Dedifferentiated amniotic fluid mesenchymal stem cell (primary cell): Measurements from ENCODE around the gene MYO15B.
"Not testable (repeated sequence)": the region's sequence is repeated elsewhere in the genome, so short reads cannot be mapped to it uniquely, and the experiment has no call there.

Source experiments
- DNase-seq: peaks from one replicate; pipeline ENCODE4 v3.0.0-alpha.2; 2016; ENCODE audit errors: extremely low spot score

The MYO15B gene

DNA sequence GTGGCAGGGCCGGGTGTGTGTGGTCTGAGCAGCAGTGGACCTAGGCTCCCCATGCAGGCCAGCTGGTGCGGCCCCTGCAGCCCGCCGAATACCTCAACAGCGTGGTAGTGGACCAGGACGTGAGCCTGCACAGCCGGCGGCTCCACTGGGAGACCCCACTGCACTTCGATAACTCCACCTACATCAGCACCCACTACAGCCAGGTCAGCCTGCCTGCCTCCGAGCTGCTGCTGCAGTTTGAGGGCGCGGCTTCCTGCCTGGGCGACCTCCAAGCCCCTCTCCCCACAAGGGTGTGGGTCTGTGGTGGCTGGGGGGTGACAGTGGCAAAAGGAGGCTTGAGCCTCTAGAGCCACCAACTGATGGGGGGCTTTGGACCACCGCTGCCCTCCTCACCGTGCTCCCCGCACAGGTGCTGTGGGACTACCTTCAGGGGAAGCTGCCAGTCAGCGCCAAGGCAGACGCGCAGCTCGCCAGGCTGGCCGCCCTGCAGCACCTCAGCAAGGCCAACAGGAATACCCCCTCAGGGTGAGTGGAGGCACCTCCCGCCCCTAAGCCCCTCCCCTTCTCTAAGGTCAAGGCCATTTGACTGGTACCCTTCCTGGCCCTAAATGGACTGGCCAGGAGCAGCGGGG lies 37.2 kb downstream of the MYO15B start:
- no peak for DNase-seq

DNA sequence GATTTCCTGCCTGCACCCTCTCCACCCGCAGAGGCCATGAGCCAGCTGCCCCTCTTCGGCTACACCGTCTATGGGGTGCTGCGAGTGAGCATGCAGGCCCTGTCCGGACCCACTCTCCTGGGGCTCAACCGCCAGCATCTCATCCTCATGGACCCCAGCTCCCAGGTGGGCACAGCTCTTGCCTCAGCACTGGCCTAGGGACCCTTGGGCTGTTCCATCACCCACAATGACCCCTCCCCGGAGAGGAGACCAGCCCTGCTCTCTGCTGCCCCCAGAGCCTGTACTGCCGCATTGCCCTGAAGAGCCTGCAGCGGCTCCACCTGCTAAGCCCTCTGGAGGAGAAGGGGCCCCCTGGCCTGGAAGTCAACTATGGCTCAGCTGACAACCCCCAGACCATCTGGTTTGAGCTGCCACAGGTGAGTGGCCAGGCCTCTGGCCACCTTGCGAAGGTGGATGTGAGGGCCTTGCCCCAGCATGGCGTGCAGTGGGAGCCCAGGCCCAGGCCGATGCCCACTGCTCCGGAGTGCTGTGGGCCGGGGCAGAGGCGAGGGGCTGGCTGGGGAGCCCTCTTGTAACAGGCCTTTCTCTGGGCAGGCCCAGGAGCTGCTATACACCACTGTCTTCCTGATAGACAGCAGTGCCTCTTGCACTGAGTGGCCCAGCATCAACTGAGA lies 38.4 kb downstream of the MYO15B start:
- no peak for DNase-seq

DNA sequence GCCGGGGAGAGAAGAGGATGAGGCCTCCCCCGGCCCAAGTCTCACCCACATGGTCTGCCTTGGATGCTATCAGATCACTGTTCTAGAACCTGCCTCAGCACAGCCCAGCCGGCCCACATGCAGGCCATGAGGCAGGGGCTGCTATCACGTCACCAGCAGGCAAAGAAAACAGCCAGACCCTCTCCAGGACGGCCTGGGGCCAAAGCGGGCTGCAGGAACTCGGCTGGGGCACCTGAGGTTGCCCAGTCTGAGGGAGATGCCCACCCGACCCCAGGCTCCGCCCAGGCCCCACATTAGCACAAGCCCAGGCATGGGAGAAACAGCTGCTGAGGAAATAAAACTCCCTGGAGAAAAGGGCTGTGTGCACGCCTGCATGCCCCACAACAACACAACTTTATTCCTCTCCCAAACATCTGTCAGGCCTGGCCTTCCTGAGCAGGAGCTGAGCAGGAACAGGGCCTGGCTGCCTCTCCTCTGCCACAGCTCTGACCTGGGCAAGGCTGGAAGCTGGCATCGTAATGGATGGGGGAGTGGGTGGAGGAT lies 39.0 kb downstream of the MYO15B start:
- DNase-seq: no peak

DNA sequence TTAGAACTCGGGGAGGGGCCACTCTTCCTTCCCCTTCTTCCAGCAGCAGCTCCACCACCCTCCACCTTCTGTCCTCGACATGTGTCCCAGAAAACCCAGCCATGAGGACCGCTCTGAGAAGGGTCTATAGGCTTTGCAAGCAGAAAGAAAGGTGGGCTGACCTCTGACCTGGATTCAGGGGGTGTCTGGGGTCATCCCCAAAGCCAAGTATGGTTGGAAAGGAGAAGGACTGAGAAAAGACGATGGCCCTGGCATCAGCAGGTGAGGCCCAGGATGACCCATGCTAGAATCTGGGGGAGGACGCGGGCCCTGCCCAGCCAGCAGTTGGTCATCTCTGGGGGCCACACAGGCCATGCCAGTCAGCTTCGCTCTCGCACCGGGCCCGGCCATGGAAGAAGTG lies 39.5 kb downstream of the MYO15B start:
- DNase-seq: no peak

DNA sequence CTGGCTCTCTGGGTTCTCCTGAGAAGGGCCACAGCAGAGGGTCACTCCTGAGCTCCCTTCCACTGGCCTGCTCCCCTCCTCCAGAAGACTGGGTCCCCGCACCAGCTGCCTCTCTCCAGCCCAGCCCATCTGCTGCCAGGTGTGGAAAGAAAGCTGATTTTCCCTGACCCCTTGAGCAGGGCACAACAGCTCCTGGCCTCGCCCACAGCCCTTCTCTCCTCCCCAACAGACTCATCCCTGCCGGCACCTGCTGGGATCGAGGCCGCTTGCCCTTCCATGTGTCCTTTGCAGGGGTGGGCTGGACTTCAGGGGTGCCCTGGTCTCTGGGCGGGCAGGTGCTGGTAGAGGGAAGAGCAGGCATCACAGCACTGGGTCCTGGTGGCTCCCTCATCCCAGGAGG lies 40.8 kb downstream of the MYO15B start:
- DNase-seq: no peak

DNA sequence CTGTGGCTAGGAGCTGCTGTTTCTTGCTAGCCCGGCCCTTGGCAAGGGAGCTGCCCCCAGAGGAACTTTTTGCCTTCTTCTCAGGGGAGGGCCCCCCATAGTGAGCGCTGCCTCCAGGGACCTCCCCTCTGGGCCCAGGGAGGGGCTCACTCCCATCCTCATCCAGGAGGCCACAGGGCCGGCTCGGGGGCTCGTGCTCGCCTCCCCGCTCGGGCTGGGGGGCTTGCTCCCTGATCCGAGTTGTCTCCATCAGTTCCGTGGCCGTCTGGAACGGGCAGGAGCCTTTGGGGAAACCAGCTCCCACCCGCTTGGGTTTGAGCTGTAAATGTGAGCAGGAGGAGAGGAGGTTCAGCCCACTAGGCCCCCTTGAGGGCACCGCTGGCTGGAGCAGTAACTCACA lies 41.6 kb downstream of the MYO15B start:
- DNase-seq: no peak

DNA sequence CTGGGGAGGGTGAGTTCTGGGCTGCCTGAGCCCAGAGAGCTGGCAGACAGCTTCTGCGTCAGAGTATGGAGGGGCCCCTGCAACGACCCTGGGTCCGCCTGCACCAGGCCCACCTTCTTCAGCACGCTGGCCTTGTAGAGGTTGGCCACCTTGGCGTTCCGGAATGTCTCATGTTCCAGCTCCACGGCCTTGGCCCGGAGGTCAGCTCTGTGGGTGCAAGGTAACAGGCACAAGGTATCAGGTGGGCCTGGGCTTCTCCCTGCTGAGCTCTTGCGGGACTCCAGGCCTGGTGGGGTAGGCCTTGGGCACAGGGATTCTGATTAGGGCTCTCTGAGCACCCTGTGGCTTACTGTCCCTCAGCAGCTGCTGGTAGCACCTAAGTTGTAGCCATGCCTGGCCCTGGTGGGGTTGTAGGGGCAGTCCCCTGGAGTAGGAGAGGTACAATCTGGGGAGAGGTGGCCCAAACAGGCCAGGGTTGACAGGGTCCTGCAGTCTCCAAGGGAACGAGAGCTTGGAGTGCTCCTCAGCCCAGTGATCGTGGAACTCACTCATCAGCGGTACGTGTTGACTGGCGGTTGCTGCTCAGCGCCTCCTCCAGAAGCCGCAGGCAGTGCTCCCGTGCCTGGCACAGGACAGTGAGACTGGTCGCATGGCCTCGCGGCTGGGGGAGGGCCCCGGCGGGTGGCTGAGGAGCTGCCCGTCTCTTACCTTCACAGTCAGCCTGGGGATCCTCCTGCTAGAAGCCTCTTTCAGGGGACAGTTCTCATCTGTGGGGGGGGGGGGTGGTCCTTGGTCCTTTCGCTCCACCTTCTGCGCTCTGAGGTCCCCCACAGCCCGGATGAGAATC lies 42.7 kb downstream of the MYO15B start:
- no peak for DNase-seq

DNA sequence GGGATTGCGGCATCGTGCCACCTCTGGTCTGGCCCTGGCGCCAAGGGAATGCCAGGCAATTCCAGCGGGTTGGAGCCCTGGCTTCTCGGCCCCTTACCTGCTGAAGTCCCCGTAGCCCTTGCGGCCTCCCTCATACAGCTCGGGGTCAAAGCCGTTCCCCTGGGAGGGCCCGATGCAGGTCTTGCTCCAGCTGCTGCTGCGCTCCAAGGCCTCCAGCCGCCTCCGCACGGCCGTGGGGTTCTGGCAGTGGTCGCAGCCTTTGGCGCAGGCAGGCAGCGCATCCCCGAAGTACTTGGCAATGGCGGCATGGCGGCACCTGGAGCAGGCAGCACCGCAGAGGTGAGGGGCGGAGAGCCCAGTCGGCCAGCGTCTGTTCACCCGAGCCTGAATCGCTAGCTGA lies 43.8 kb downstream of the MYO15B start:
- DNase-seq: no peak

DNA sequence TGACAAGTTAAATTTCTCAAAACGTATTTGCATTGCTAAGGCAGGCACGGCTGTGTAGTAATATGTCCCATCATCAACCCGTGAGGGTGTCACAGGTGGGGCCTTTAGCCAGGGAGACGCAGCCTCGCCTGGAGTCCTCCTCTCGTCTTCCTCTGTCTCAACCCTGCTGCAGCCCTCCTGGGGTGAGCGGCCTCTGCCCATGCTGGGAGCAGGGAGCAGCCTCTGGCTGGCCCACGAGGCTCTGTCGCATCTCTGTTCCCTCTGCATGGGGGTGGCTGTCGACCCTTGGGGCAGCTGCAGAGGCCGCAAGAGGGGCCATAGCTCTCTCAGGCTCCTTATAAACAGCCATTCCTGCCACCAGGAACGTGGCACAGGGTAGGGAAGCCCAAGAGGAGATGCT lies 44.8 kb downstream of the MYO15B start:
- no peak for DNase-seq

DNA sequence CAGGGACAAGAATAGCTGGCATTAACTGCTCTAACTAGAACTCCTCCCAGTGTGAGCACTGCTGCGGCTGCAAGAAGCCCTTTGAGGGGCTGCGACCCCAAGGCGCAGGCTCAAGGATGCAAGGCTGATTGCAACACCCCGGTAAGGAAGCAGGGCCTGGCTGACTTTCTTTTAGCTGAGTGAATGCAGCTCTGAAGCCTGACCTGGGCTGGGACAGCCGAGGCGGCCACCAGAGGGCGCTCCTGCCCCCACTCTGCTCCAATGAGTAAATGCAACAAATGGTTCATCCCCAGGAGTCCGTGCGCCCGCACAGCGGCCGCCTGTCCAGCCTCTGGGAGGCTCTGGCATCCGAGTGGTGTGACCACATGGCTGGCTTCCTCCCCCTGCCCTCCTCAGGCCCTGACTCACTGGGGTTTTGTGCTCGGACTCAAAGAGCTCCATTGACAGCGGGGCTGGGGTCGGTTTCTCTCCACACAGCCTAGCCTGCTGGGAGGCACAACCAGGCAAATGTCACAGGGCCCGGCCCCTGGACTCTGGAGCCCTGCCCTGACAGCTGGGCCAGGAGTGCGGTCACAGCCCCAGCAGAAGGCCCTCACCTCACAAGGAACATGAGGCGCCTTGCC lies 45.4 kb downstream of the MYO15B start, which contains the start of gene SMIM5:
Gene SMIM5, plus strand, starts transcription at position 572 of the 623 bp plus-strand sequence. CDS start 6,768 bp downstream, outside the sequence.
- peak; percentile 69 for DNase-seq

DNA sequence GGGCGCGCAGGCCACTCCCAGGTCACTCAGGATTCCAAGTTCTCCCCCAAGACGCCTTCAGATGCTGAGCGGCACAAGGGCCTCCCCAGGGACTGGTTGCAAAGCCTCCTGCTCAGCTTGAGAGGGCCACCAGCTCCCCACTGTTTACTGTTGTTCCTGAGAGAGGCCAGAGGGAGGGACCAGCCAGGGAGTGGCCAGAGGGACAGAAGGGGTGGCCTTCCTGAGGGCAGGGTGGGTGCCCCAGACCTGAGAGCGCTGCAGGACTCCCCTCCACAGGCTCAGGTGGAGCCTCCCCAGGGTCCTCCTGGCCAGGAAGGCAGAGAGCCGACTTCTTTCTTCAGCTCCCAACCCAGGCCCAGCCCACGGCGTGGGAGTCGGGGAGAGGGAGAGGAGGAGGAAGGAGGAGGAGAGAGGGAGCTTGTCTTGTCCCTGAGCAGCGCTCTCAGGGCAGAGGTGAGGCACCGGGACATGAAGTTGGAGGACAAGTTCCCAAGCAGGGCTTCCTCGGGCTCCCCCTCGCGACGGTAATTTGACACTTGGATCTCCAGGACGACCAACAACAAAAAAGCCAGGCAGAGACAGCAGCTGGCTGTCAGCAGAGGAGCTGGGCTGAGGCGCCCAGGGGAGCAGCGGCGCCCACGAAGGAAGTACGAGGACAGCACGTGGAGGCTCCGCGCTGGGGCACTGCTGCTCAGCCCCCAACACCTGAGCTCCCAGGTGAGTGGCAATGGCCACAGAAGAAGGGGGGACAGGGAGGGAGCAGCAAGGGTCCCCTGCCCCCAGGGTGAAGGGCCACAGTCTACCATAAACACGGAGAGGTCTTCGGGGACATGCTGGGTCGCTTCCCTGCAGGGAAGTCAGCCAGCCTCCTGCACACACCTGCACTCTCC lies 46.1 kb downstream of the MYO15B start:
- peak; percentile 95 for DNase-seq

DNA sequence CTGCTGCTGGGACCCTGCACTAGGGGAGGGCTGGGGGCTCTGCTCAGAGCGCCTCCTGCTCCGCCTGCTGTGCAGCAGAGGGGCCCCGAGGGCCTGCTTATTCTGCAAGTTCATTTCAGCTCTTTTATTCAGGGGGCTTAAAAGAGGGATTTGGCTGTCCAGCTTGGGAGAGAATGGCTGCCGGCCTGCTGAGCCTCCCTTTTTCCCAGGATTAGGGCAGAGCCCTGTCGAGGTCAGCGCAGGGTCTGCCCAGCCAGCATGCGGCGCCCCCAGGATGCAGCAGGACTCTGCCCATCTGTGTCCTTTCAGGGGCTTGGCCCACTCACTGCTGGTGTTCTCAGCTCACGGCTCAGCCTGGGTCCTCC lies 46.8 kb downstream of the MYO15B start:
- DNase-seq: no peak

DNA sequence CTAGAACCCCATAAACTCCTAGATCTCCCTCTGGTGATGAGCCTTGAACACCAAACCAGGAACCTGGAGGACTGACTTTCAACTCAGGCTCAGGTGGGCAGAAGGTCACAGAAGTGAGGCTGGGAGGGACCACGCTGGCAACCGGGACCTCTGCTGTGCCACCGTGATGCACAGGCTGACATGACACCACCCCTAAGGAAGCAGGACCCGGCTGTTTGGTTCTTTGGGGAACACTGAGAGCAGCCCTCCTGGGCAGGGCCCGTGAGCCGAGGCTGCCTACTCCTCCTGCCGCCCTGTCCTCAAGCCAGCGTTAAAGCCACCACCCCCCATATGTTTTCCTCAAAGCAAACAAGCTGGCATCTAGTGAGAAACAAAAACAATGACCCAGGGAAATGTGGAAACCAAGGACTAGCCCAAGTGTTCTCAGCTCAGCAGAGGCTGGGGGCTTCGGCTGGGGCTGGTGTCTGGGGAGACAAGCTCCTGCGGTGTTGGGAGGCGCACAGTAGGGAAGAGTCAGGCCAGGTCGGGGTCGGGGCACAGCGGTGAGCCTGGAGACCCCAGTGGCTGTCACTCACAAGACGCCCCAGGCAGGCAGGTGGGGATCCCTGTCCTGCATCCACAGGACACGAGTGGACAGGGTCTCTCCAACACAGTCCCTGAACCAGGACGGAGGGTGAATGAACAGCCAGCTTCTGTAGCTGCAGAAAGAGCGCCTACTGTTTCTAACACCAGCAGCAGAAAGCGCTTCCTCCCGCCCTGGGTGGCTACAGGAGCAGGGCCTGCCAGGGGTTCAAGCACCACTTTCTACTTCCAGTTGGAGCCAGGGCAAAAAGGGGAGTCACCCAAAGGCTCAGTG lies 47.4 kb downstream of the MYO15B start:
- no peak for DNase-seq

DNA sequence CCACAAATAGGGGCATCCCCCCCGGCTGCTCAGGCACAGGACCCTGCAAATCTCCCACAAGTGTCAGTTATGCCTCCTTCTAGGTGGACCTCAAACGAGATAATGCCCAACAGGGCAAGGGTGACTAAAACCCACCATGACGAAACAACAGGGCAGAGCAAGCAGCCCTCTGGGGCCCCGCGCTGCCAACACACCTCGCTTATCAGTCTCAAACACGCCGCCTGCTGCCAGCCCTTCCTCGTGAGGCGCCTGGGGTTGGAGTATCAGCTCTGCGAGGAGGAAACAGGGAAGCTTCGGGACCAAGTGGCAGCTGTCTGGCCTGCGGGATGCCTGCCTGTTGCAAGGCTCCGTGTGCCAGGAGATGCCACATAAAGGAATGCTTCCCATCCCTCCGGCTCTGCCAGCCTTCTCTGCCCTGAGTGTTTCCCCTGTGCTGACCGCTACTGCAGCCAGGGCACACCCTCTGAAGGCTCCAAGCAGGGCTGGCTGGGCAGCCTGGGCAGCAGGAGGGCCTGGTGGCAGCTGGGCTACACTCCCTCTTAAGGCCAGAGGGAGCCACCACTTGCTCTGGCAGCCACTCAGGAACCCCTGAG lies 48.1 kb downstream of the MYO15B start:
- no peak for DNase-seq

DNA sequence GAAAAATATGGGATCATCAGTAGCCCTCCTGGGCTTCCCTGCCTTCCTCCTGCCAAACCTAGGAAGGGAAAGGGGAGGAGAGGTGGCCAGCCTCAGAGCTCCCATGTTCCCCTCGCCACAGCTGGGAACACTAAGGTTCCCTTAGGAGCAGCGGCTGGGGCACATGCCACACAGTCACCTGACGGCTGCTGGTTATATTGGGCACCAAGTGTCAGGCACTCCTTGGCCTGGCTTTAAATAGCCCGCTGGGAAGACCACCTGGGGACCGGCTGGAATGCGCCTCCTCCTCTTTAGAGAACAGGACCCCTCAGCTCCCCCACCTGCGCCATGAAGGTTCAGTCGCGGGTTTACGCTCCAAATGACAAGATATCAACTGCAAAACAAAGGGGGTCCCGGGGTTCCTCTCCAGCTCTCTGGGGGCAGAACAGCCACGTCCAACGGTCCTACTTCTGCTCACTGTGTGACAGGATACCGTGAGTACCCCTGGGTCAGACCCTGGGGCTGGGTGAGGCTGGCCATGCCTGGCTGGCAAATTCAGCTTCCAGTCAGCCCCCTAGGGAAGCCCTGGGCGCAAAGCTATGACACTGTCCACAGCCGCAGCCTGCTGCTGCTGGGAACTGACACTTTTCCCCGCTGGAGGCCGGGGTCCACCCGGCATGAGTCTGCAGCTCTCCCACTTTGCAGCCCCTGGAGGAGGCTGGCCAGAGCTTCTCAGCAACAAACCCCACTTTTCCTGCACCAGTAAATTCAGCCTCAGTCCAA lies 49.0 kb downstream of the MYO15B start:
- DNase-seq: no peak

DNA sequence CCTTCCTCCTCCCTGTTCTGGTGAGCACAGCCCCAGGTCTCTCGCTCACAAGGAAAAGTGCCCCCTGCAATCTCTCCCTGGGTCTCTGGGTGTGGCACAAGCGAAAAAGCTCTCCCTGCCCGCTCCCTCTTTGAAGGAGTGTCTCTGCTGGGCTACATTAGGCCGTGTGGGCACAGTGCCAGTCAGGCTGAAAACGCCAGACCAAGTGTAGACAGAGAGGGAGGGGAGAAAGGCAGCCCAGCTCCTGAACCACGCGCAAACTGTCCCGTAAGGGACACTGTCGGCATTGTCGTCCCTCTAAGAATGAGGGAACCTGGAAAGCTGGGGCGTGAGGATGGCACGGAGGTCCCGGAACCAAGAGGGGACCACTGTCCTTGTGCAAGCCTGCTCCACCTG lies 49.5 kb downstream of the MYO15B start:
- DNase-seq: no peak

DNA sequence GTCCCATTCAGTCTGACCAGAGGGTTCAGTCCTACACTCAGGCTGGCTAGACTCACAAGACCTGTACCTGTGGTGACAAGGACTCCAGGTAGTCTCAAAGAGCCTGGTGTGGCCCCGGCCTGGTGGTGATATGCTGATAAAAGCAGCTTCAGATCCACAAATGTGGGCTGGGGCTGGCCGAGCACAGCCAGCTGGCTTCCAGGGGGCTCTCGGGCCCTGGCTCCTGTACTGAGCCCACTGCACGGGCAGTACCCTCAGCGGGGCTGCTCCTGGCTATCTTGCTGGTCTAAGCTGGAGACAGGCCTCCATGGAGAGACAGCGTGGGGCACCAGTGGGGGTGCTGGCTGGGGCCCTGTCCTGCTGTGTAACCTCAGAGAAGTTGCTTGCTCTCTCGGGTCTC lies 50.0 kb downstream of the MYO15B start:
- DNase-seq: no peak

DNA sequence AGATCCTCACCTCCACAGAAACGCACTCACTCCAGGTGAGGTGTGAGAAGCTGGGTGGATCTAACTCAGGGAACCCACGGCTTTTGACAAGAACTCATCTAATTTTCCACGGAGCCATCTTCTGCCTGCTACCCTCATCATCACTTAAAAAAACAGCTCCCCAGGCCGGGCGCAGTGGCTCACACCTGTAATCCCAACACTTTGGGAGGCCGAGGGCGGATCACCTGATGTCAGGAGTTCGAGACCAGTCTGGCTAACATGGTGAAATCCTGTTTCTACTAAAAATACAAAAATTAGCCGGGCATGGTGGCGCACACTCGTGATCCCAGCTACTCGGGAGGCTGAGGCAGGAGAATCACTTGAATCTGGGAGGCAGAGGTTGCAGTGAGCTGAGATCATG lies 50.4 kb downstream of the MYO15B start:
- not testable (repeated sequence) for DNase-seq

DNA sequence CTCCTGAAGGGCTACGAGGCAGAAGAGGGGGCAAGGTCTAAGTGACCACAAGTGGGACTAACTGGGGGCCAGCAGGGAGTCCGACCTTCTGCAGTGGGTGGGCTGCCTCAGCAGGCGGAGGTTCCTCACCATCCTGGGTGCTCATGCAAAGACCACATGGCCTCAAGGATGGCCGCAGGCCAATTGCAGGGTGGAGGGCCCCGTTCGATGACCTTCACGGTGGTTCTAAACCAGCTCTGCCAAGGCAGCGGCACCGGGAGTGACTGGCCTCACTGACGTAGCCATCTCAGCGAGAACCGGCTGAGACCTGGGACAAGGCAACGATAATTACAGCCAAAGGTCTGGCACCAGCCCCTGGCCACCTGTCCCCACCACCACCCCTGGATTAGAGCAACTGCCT lies 51.3 kb downstream of the MYO15B start:
- DNase-seq: no peak
